K562 (cell line): ENCODE results near the gene NACA. TPM values are rescaled to one million over a fixed set of nuclear protein-coding genes. Genes with fewer than 3 reads are reported as not detected.
A peak's percentile ranks its signal among the peaks of the same experiment; 100 is the strongest.

Experiments
- CXXC5 ChIP-seq: fragments of 250-450 bp; sonication (Bioruptor Pico); IDR thresholded peaks from 2 replicates; pipeline ENCODE4 v1.8.0; 2022; ENCODE audit warnings: inconsistent platforms, mild to moderate bottlenecking, moderate library complexity
- GABPB2 ChIP-seq: fragments of 250-450 bp; sonication (Bioruptor Pico); conservative IDR thresholded peaks from 2 replicates; pipeline ENCODE4 v1.5.1; 2021; ENCODE audit warnings: mild to moderate bottlenecking
- KLF1 ChIP-seq: fragments of 450-650 bp; IDR thresholded peaks from 2 replicates; pipeline ENCODE4 v1.6.1; 2016; ENCODE audit warnings: missing genetic modification characterization, missing compliant biosample characterization
- PTBP1 ChIP-seq: fragments of 200-400 bp; formaldehyde crosslinking; IDR thresholded peaks from 2 replicates; pipeline ENCODE4 v1.6.1; 2017; ENCODE audit warnings: low read depth, low read length
- SRSF1 ChIP-seq: fragments of 200-400 bp; formaldehyde crosslinking; IDR thresholded peaks from 2 replicates; pipeline ENCODE4 v1.6.1; 2017; ENCODE audit warnings: mild to moderate bottlenecking, low read depth, low read length, moderate library complexity
- ZBTB7A ChIP-seq: IDR thresholded peaks from 2 replicates; pipeline ENCODE4 v1.6.1; 2011; ENCODE audit warnings: low read depth, mild to moderate bottlenecking, low read length, moderate library complexity, borderline replicate concordance; ENCODE audit not compliant: control insufficient read depth
- ZNF12 ChIP-seq: sonication (generic); formaldehyde crosslinking; IDR thresholded peaks from 2 replicates; pipeline ENCODE4 v1.4.0; 2020; ENCODE audit warnings: mild to moderate bottlenecking, missing genetic modification reagents
- polyA plus RNA-seq, 8 experiments: library from polyadenylated mRNA; depleted of rRNA in 4 of 8; stranded (reverse) in 5 of 8; unstranded in 3 of 8; fragments of >200 nt; fragmentation: Nextera tagmentation in 2 of 8; fragmentation: Illumina TruSeq in 1 of 8; extraction: Ambion mirVana in 2 of 8; extraction: Trizol in 1 of 8; gene quantifications; 2 replicates each; pipeline versions ENCODE4 v1.2.1 to v1.2.3, GENCODE V29; 2011 to 2014; ENCODE audit warnings: inconsistent platforms in 1 of 8, missing spikeins in 1 of 8
- total RNA-seq, 7 experiments: library from RNA; depleted of rRNA in 6 of 7; stranded (reverse); fragments of >200 nt in 6 of 7; fragmentation: Illumina TruSeq in 2 of 7; extraction: Trizol in 2 of 7; gene quantifications; 2 replicates each; pipeline versions ENCODE4 v1.2.1 to v1.2.3, GENCODE V29; 2011 to 2021; ENCODE audit warnings: low replicate concordance in 1 of 7
- TF ChIP-seq, protein P1 (sequence below), 2 experiments: fragments of 450-650 bp in 1 of 2; IDR thresholded peaks; 2 replicates each; pipeline ENCODE4 v1.6.1; 2011 to 2017; ENCODE audit warnings: low read depth in 2 of 2, antibody characterized with exemption in 1 of 2, borderline replicate concordance in 1 of 2, low read length in 1 of 2, mild to moderate bottlenecking in 1 of 2, mixed read lengths in 1 of 2; ENCODE audit not compliant: control insufficient read depth in 1 of 2
- TF ChIP-seq, protein P2 (sequence below): fragments of 250-450 bp; sonication (Bioruptor Pico); IDR thresholded peaks from 2 replicates; pipeline ENCODE4 v1.4.0; 2020
- TF ChIP-seq, protein P3 (sequence below): sonication (generic); formaldehyde crosslinking; IDR thresholded peaks from 2 replicates; pipeline ENCODE4 v1.8.1; 2022; ENCODE audit warnings: missing genetic modification reagents
- TF ChIP-seq, protein P4 (sequence below): sonication (generic); formaldehyde crosslinking; IDR thresholded peaks from 2 replicates; pipeline ENCODE4 v1.8.0; 2023; ENCODE audit warnings: mild to moderate bottlenecking, missing genetic modification reagents

NACA gene
- total and polyA plus RNA-seq, 9 of the 15 experiments (the other 6 are each of a cell fraction or from before 2014, with no cell fraction given), result 1,030 to 2,416 (median 1,645) TPM

DNA sequence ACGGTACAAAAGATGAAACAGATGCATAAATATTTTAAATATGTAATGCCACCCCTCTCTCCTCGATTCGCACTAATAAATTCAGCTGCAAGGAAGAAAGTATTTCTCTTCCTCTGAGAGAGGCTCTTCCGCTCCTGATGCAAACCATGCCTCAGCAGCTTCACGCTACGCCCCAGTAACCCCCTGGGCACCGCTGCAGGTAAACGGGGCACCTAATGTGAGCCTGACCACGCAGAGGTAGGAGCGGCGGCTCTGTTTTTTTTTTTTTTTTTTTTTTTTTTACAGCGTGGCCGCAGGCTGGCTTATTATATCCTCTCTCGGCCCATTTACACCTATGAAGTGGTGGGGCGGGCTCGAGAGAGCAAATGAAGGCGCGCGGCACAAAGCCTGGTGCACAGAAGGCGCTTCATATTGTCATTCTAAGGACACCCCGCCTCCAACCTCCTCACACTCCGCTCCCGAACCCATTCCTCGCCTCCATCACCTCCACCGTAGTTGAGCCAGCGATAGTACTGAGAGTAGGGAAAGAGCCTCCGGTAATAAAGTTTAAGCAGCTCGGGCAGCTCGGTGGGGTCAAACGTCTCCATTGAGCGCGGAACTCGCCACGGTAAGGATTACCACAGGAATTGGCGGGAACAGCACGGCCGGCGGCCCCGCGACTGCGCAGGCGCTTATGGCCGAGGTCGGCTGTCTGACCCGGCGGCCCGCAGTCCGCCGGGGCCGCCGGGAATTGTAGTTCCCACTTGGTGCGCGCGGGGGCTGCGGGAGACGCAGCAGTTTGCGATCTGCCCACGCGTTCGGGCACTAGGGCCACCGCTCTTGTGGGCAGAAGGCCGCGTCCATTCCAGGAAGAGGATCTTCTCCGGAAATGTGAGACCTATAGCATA, 26.9 kb upstream of the NACA start, which contains the start of gene PRIM1 (continued):
- TF ChIP-seq, protein P1, sequence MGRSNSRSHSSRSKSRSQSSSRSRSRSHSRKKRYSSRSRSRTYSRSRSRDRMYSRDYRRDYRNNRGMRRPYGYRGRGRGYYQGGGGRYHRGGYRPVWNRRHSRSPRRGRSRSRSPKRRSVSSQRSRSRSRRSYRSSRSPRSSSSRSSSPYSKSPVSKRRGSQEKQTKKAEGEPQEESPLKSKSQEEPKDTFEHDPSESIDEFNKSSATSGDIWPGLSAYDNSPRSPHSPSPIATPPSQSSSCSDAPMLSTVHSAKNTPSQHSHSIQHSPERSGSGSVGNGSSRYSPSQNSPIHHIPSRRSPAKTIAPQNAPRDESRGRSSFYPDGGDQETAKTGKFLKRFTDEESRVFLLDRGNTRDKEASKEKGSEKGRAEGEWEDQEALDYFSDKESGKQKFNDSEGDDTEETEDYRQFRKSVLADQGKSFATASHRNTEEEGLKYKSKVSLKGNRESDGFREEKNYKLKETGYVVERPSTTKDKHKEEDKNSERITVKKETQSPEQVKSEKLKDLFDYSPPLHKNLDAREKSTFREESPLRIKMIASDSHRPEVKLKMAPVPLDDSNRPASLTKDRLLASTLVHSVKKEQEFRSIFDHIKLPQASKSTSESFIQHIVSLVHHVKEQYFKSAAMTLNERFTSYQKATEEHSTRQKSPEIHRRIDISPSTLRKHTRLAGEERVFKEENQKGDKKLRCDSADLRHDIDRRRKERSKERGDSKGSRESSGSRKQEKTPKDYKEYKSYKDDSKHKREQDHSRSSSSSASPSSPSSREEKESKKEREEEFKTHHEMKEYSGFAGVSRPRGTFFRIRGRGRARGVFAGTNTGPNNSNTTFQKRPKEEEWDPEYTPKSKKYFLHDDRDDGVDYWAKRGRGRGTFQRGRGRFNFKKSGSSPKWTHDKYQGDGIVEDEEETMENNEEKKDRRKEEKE (IDR thresholded peaks at IDR 0.05; ENCODE audit: borderline replicate concordance in 1 of 2, control insufficient read depth in 1 of 2, low read depth in 2 of 2, low read length in 1 of 2), result peak in 1 of 2 experiments; percentile 50; a peak in 1 of 4 replicates
- TF ChIP-seq, protein P2, sequence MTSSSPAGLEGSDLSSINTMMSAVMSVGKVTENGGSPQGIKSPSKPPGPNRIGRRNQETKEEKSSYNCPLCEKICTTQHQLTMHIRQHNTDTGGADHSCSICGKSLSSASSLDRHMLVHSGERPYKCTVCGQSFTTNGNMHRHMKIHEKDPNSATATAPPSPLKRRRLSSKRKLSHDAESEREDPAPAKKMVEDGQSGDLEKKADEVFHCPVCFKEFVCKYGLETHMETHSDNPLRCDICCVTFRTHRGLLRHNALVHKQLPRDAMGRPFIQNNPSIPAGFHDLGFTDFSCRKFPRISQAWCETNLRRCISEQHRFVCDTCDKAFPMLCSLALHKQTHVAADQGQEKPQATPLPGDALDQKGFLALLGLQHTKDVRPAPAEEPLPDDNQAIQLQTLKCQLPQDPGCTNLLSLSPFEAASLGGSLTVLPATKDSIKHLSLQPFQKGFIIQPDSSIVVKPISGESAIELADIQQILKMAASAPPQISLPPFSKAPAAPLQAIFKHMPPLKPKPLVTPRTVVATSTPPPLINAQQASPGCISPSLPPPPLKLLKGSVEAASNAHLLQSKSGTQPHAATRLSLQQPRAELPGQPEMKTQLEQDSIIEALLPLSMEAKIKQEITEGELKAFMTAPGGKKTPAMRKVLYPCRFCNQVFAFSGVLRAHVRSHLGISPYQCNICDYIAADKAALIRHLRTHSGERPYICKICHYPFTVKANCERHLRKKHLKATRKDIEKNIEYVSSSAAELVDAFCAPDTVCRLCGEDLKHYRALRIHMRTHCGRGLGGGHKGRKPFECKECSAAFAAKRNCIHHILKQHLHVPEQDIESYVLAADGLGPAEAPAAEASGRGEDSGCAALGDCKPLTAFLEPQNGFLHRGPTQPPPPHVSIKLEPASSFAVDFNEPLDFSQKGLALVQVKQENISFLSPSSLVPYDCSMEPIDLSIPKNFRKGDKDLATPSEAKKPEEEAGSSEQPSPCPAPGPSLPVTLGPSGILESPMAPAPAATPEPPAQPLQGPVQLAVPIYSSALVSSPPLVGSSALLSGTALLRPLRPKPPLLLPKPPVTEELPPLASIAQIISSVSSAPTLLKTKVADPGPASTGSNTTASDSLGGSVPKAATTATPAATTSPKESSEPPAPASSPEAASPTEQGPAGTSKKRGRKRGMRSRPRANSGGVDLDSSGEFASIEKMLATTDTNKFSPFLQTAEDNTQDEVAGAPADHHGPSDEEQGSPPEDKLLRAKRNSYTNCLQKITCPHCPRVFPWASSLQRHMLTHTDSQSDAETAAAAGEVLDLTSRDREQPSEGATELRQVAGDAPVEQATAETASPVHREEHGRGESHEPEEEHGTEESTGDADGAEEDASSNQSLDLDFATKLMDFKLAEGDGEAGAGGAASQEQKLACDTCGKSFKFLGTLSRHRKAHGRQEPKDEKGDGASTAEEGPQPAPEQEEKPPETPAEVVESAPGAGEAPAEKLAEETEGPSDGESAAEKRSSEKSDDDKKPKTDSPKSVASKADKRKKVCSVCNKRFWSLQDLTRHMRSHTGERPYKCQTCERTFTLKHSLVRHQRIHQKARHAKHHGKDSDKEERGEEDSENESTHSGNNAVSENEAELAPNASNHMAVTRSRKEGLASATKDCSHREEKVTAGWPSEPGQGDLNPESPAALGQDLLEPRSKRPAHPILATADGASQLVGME (CRISPR knock-in tag), result no peak
- TF ChIP-seq, protein P3, sequence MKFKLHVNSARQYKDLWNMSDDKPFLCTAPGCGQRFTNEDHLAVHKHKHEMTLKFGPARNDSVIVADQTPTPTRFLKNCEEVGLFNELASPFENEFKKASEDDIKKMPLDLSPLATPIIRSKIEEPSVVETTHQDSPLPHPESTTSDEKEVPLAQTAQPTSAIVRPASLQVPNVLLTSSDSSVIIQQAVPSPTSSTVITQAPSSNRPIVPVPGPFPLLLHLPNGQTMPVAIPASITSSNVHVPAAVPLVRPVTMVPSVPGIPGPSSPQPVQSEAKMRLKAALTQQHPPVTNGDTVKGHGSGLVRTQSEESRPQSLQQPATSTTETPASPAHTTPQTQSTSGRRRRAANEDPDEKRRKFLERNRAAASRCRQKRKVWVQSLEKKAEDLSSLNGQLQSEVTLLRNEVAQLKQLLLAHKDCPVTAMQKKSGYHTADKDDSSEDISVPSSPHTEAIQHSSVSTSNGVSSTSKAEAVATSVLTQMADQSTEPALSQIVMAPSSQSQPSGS, result no peak
- TF ChIP-seq SRSF1, result no peak
- TF ChIP-seq ZBTB7A, result peak; percentile 41; the same call in 1 of the 2 replicates
- no peak; the same call in 1 of the 2 replicates for TF ChIP-seq ZNF12
- no peak for TF ChIP-seq GABPB2 (CRISPR knock-in tag)
- TF ChIP-seq, protein P4, sequence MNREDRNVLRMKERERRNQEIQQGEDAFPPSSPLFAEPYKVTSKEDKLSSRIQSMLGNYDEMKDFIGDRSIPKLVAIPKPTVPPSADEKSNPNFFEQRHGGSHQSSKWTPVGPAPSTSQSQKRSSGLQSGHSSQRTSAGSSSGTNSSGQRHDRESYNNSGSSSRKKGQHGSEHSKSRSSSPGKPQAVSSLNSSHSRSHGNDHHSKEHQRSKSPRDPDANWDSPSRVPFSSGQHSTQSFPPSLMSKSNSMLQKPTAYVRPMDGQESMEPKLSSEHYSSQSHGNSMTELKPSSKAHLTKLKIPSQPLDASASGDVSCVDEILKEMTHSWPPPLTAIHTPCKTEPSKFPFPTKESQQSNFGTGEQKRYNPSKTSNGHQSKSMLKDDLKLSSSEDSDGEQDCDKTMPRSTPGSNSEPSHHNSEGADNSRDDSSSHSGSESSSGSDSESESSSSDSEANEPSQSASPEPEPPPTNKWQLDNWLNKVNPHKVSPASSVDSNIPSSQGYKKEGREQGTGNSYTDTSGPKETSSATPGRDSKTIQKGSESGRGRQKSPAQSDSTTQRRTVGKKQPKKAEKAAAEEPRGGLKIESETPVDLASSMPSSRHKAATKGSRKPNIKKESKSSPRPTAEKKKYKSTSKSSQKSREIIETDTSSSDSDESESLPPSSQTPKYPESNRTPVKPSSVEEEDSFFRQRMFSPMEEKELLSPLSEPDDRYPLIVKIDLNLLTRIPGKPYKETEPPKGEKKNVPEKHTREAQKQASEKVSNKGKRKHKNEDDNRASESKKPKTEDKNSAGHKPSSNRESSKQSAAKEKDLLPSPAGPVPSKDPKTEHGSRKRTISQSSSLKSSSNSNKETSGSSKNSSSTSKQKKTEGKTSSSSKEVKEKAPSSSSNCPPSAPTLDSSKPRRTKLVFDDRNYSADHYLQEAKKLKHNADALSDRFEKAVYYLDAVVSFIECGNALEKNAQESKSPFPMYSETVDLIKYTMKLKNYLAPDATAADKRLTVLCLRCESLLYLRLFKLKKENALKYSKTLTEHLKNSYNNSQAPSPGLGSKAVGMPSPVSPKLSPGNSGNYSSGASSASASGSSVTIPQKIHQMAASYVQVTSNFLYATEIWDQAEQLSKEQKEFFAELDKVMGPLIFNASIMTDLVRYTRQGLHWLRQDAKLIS (CRISPR knock-in tag), result peak; percentile 82
- TF ChIP-seq CXXC5 (CRISPR knock-in tag), result peak; percentile 100
- TF ChIP-seq PTBP1, result no peak
- no peak for TF ChIP-seq KLF1
